ENCODE measurements around the gene LTB4R2.

The LTB4R2 gene

GRCh38 chr14:24279301-24280186 is 30.4 kb upstream of the LTB4R2 start:
- H3K4me3 ChIP-seq (ENCODE audit: low read depth, low read length) = no peak overlapping the region
- H3K4me1 ChIP-seq (ENCODE audit: control insufficient read depth, insufficient read depth, low read length) = no peaks in the 10 kb centered on the region
- no peaks in the 10 kb centered on the region for H3K27me3 ChIP-seq (ENCODE audit: control insufficient read depth, insufficient read depth, low read length)

GRCh38 chr14:24280797-24281460 is 29.0 kb upstream of the LTB4R2 start:
- Histone ChIP-seq H3K36me3 (ENCODE audit: control insufficient read depth, insufficient read depth, low read length) (no peaks in the 10 kb centered on the region), H3K9me3 (ENCODE audit: control insufficient read depth, insufficient read depth, low read length) (no peaks in the 10 kb centered on the region), H3K4me3 (ENCODE audit: low read depth, low read length) (no peak overlapping the region), H3K9ac (ENCODE audit: low read depth, low read length) (no peak overlapping the region), H3K4me1 (ENCODE audit: control insufficient read depth, insufficient read depth, low read length) (no peaks in the 10 kb centered on the region), H3K27me3 (ENCODE audit: control insufficient read depth, insufficient read depth, low read length) (no peaks in the 10 kb centered on the region)

More at GRCh38 chr14:24279301-24280186, 30.4 kb upstream of the LTB4R2 start:
- H3K9ac ChIP-seq (ENCODE audit: low read depth, low read length) = no peak overlapping the region
- H3K9me3 ChIP-seq (ENCODE audit: control insufficient read depth, insufficient read depth, low read length) = no peaks in the 10 kb centered on the region
- H3K36me3 ChIP-seq (ENCODE audit: control insufficient read depth, insufficient read depth, low read length) = no peaks in the 10 kb centered on the region

GRCh38 chr14:24281636-24282035 is 28.3 kb upstream of the LTB4R2 start:
- Histone ChIP-seq H3K4me1 (ENCODE audit: control insufficient read depth, insufficient read depth, low read length) (no peaks in the 10 kb centered on the region), H3K36me3 (ENCODE audit: control insufficient read depth, insufficient read depth, low read length) (no peaks in the 10 kb centered on the region), H3K4me3 (ENCODE audit: low read depth, low read length) (no peak overlapping the region), H3K27me3 (ENCODE audit: control insufficient read depth, insufficient read depth, low read length) (no peaks in the 10 kb centered on the region), H3K9me3 (ENCODE audit: control insufficient read depth, insufficient read depth, low read length) (no peaks in the 10 kb centered on the region), H3K9ac (ENCODE audit: low read depth, low read length) (no peak overlapping the region)

GRCh38 chr14:24282736-24283135 is 27.2 kb upstream of the LTB4R2 start:
- H3K36me3 ChIP-seq (ENCODE audit: control insufficient read depth, insufficient read depth, low read length) = no peaks in the 10 kb centered on the region
- H3K4me3 ChIP-seq (ENCODE audit: low read depth, low read length) = no peak overlapping the region
- H3K9ac ChIP-seq (ENCODE audit: low read depth, low read length) = no peak overlapping the region
- H3K27me3 ChIP-seq (ENCODE audit: control insufficient read depth, insufficient read depth, low read length) = no peaks in the 10 kb centered on the region
- H3K4me1 ChIP-seq (ENCODE audit: control insufficient read depth, insufficient read depth, low read length) = no peaks in the 10 kb centered on the region
- H3K9me3 ChIP-seq (ENCODE audit: control insufficient read depth, insufficient read depth, low read length) = no peaks in the 10 kb centered on the region

GRCh38 chr14:24283796-24284460 is 26.0 kb upstream of the LTB4R2 start:
- Histone ChIP-seq H3K9ac (ENCODE audit: low read depth, low read length) (no peak overlapping the region), H3K4me1 (ENCODE audit: control insufficient read depth, insufficient read depth, low read length) (no peaks in the 10 kb centered on the region), H3K27me3 (ENCODE audit: control insufficient read depth, insufficient read depth, low read length) (no peaks in the 10 kb centered on the region), H3K36me3 (ENCODE audit: control insufficient read depth, insufficient read depth, low read length) (no peaks in the 10 kb centered on the region), H3K4me3 (ENCODE audit: low read depth, low read length) (no peak overlapping the region), H3K9me3 (ENCODE audit: control insufficient read depth, insufficient read depth, low read length) (no peaks in the 10 kb centered on the region)

- Histone ChIP-seq H3K27me3 (ENCODE audit: control insufficient read depth, insufficient read depth, low read length) (no peaks in the 10 kb centered on the region), H3K9me3 (ENCODE audit: control insufficient read depth, insufficient read depth, low read length) (no peaks in the 10 kb centered on the region), H3K4me1 (ENCODE audit: control insufficient read depth, insufficient read depth, low read length) (no peaks in the 10 kb centered on the region), H3K9ac (ENCODE audit: low read depth, low read length) (no peak overlapping the region), H3K4me3 (ENCODE audit: low read depth, low read length) (no peak overlapping the region), H3K36me3 (ENCODE audit: control insufficient read depth, insufficient read depth, low read length) (no peaks in the 10 kb centered on the region)
Observed at GRCh38 chr14:24284501-24285035, 25.4 kb upstream of the LTB4R2 start.

- Histone ChIP-seq H3K4me1 (ENCODE audit: control insufficient read depth, insufficient read depth, low read length) (no peaks in the 10 kb centered on the region), H3K36me3 (ENCODE audit: control insufficient read depth, insufficient read depth, low read length) (no peaks in the 10 kb centered on the region), H3K27me3 (ENCODE audit: control insufficient read depth, insufficient read depth, low read length) (no peaks in the 10 kb centered on the region), H3K4me3 (ENCODE audit: low read depth, low read length) (no peak overlapping the region), H3K9ac (ENCODE audit: low read depth, low read length) (no peak overlapping the region), H3K9me3 (ENCODE audit: control insufficient read depth, insufficient read depth, low read length) (no peaks in the 10 kb centered on the region)
Observed at GRCh38 chr14:24285351-24285750, 24.6 kb upstream of the LTB4R2 start.

- no peaks in the 10 kb centered on the region for H3K4me1 ChIP-seq (ENCODE audit: control insufficient read depth, insufficient read depth, low read length)
- no peaks in the 10 kb centered on the region for H3K27me3 ChIP-seq (ENCODE audit: control insufficient read depth, insufficient read depth, low read length)
Observed at GRCh38 chr14:24286996-24287395, 22.9 kb upstream of the LTB4R2 start.

GRCh38 chr14:24289649-24290280 is 20.2 kb upstream of the LTB4R2 start:
- H3K9ac ChIP-seq (ENCODE audit: low read depth, low read length) = no peak overlapping the region
- no peaks in the 10 kb centered on the region for H3K27me3 ChIP-seq (ENCODE audit: control insufficient read depth, insufficient read depth, low read length)
- H3K4me1 ChIP-seq (ENCODE audit: control insufficient read depth, insufficient read depth, low read length) = no peaks in the 10 kb centered on the region
- no peaks in the 10 kb centered on the region for H3K9me3 ChIP-seq (ENCODE audit: control insufficient read depth, insufficient read depth, low read length)
- H3K4me3 ChIP-seq (ENCODE audit: low read depth, low read length) = no peak overlapping the region
- peaks cover 18% of the 10 kb centered on the region for H3K36me3 ChIP-seq (ENCODE audit: control insufficient read depth, insufficient read depth, low read length)

More at GRCh38 chr14:24286996-24287395, 22.9 kb upstream of the LTB4R2 start:
- Histone ChIP-seq H3K4me3 (ENCODE audit: low read depth, low read length) (no peak overlapping the region), H3K36me3 (ENCODE audit: control insufficient read depth, insufficient read depth, low read length) (peaks cover 12% of the 10 kb centered on the region), H3K9me3 (ENCODE audit: control insufficient read depth, insufficient read depth, low read length) (no peaks in the 10 kb centered on the region), H3K9ac (ENCODE audit: low read depth, low read length) (no peak overlapping the region)

- Histone ChIP-seq H3K4me1 (ENCODE audit: control insufficient read depth, insufficient read depth, low read length) (no peaks in the 10 kb centered on the region), H3K36me3 (ENCODE audit: control insufficient read depth, insufficient read depth, low read length) (peaks cover 18% of the 10 kb centered on the region)
Observed at GRCh38 chr14:24290746-24291145, 19.2 kb upstream of the LTB4R2 start.

GRCh38 chr14:24291446-24292117 is 18.4 kb upstream of the LTB4R2 start:
- H3K4me3 ChIP-seq (ENCODE audit: low read depth, low read length) = no peak overlapping the region
- H3K27me3 ChIP-seq (ENCODE audit: control insufficient read depth, insufficient read depth, low read length) = no peaks in the 10 kb centered on the region
- no peaks in the 10 kb centered on the region for H3K9me3 ChIP-seq (ENCODE audit: control insufficient read depth, insufficient read depth, low read length)
- H3K9ac ChIP-seq (ENCODE audit: low read depth, low read length) = no peak overlapping the region
- H3K4me1 ChIP-seq (ENCODE audit: control insufficient read depth, insufficient read depth, low read length) = no peaks in the 10 kb centered on the region
- peaks cover 18% of the 10 kb centered on the region for H3K36me3 ChIP-seq (ENCODE audit: control insufficient read depth, insufficient read depth, low read length)

More at GRCh38 chr14:24290746-24291145, 19.2 kb upstream of the LTB4R2 start:
- Histone ChIP-seq H3K9ac (ENCODE audit: low read depth, low read length) (no peak overlapping the region), H3K27me3 (ENCODE audit: control insufficient read depth, insufficient read depth, low read length) (no peaks in the 10 kb centered on the region), H3K9me3 (ENCODE audit: control insufficient read depth, insufficient read depth, low read length) (no peaks in the 10 kb centered on the region), H3K4me3 (ENCODE audit: low read depth, low read length) (no peak overlapping the region)

All from iPS-15b (cell line).